ENCODE measurements around the gene TMEM187.

The TMEM187 gene

GRCh38 chrX:154020536-154021115 lies 48.1 kb downstream of the TMEM187 start:
- TF ChIP-seq POLR2A (IDR thresholded peaks at IDR 0.05; ENCODE audit: low read depth, low read length) (no peak), POU2F2 (IDR thresholded peaks at IDR 0.05; ENCODE audit: low read depth, low read length) (no peak), POLR2AphosphoS5 (IDR thresholded peaks at IDR 0.05; ENCODE audit: low read depth, low read length) (no peak), PAX5 (IDR thresholded peaks at IDR 0.05; ENCODE audit: insufficient read depth, low read length, severe bottlenecking) (no peak), TAF1 (IDR thresholded peaks at IDR 0.05; ENCODE audit: low read depth, low read length) (no peak), SPI1 (IDR thresholded peaks at IDR 0.05; ENCODE audit: low read depth, low read length) (no peak)
- DNase-seq (ENCODE audit: insufficient read length, low spot score) (no peak), FAIRE-seq (peak; percentile 91)

- no peak for FAIRE-seq
- TF ChIP-seq SPI1 (IDR thresholded peaks at IDR 0.05; ENCODE audit: low read depth, low read length) (no peak), POLR2A (IDR thresholded peaks at IDR 0.05; ENCODE audit: low read depth, low read length) (no peak), TAF1 (IDR thresholded peaks at IDR 0.05; ENCODE audit: low read depth, low read length) (no peak), POU2F2 (IDR thresholded peaks at IDR 0.05; ENCODE audit: low read depth, low read length) (no peak), PAX5 (IDR thresholded peaks at IDR 0.05; ENCODE audit: insufficient read depth, low read length, severe bottlenecking) (no peak), POLR2AphosphoS5 (IDR thresholded peaks at IDR 0.05; ENCODE audit: low read depth, low read length) (no peak)
Observed at GRCh38 chrX:154021131-154021611, 48.6 kb downstream of the TMEM187 start.

GRCh38 chrX:154022108-154022507 lies 49.6 kb downstream of the TMEM187 start:
- DNase-seq (ENCODE audit: insufficient read length, low spot score) = no peak
- peak; percentile 72 for FAIRE-seq

More at GRCh38 chrX:154021131-154021611, 48.6 kb downstream of the TMEM187 start:
- no peak for DNase-seq (ENCODE audit: insufficient read length, low spot score)

GRCh38 chrX:154023276-154024000 lies 50.9 kb downstream of the TMEM187 start:
- FAIRE-seq (no peak), DNase-seq (ENCODE audit: insufficient read length, low spot score) (no peak)
- TF ChIP-seq TAF1 (IDR thresholded peaks at IDR 0.05; ENCODE audit: low read depth, low read length) (no peak), POLR2A (IDR thresholded peaks at IDR 0.05; ENCODE audit: low read depth, low read length) (no peak), PAX5 (IDR thresholded peaks at IDR 0.05; ENCODE audit: insufficient read depth, low read length, severe bottlenecking) (no peak), POLR2AphosphoS5 (IDR thresholded peaks at IDR 0.05; ENCODE audit: low read depth, low read length) (no peak)

More at GRCh38 chrX:154022108-154022507, 49.6 kb downstream of the TMEM187 start:
- TF ChIP-seq PAX5 (IDR thresholded peaks at IDR 0.05; ENCODE audit: insufficient read depth, low read length, severe bottlenecking) = no peak
- no peak for TF ChIP-seq POU2F2 (IDR thresholded peaks at IDR 0.05; ENCODE audit: low read depth, low read length)
- no peak for TF ChIP-seq POLR2AphosphoS5 (IDR thresholded peaks at IDR 0.05; ENCODE audit: low read depth, low read length)
- TF ChIP-seq POLR2A (IDR thresholded peaks at IDR 0.05; ENCODE audit: low read depth, low read length) = no peak
- TF ChIP-seq TAF1 (IDR thresholded peaks at IDR 0.05; ENCODE audit: low read depth, low read length) = no peak
- TF ChIP-seq SPI1 (IDR thresholded peaks at IDR 0.05; ENCODE audit: low read depth, low read length) = no peak

- FAIRE-seq (no peak), DNase-seq (ENCODE audit: insufficient read length, low spot score) (no peak)
- TF ChIP-seq SPI1 (IDR thresholded peaks at IDR 0.05; ENCODE audit: low read depth, low read length) (no peak), PAX5 (IDR thresholded peaks at IDR 0.05; ENCODE audit: insufficient read depth, low read length, severe bottlenecking) (no peak), POLR2AphosphoS5 (IDR thresholded peaks at IDR 0.05; ENCODE audit: low read depth, low read length) (no peak), POU2F2 (IDR thresholded peaks at IDR 0.05; ENCODE audit: low read depth, low read length) (no peak), POLR2A (IDR thresholded peaks at IDR 0.05; ENCODE audit: low read depth, low read length) (no peak), TAF1 (IDR thresholded peaks at IDR 0.05; ENCODE audit: low read depth, low read length) (no peak)
Observed at GRCh38 chrX:154024271-154024670, 51.7 kb downstream of the TMEM187 start.

GRCh38 chrX:154025230-154025629 lies 52.7 kb downstream of the TMEM187 start:
- TF ChIP-seq SPI1 (IDR thresholded peaks at IDR 0.05; ENCODE audit: low read depth, low read length) = no peak
- FAIRE-seq = no peak
- DNase-seq (ENCODE audit: insufficient read length, low spot score) = no peak

- DNase-seq (ENCODE audit: insufficient read length, low spot score) (no peak), FAIRE-seq (peak; percentile 5)
- TF ChIP-seq POLR2A (IDR thresholded peaks at IDR 0.05; ENCODE audit: low read depth, low read length) = no peak
- no peak for TF ChIP-seq TAF1 (IDR thresholded peaks at IDR 0.05; ENCODE audit: low read depth, low read length)
- no peak for TF ChIP-seq POU2F2 (IDR thresholded peaks at IDR 0.05; ENCODE audit: low read depth, low read length)
- TF ChIP-seq SPI1 (IDR thresholded peaks at IDR 0.05; ENCODE audit: low read depth, low read length) = no peak
- no peak for TF ChIP-seq POLR2AphosphoS5 (IDR thresholded peaks at IDR 0.05; ENCODE audit: low read depth, low read length)
- TF ChIP-seq PAX5 (IDR thresholded peaks at IDR 0.05; ENCODE audit: insufficient read depth, low read length, severe bottlenecking) = no peak
Observed at GRCh38 chrX:154026136-154027021, 53.8 kb downstream of the TMEM187 start.

GRCh38 chrX:154027022-154027402 lies 54.5 kb downstream of the TMEM187 start:
- DNase-seq (ENCODE audit: insufficient read length, low spot score) = no peak
- FAIRE-seq = no peak
- TF ChIP-seq PAX5 (IDR thresholded peaks at IDR 0.05; ENCODE audit: insufficient read depth, low read length, severe bottlenecking) (no peak), SPI1 (IDR thresholded peaks at IDR 0.05; ENCODE audit: low read depth, low read length) (no peak), TAF1 (IDR thresholded peaks at IDR 0.05; ENCODE audit: low read depth, low read length) (no peak), POLR2A (IDR thresholded peaks at IDR 0.05; ENCODE audit: low read depth, low read length) (no peak), POU2F2 (IDR thresholded peaks at IDR 0.05; ENCODE audit: low read depth, low read length) (no peak), POLR2AphosphoS5 (IDR thresholded peaks at IDR 0.05; ENCODE audit: low read depth, low read length) (no peak)

- TF ChIP-seq POU2F2 (IDR thresholded peaks at IDR 0.05; ENCODE audit: low read depth, low read length) (no peak), POLR2A (IDR thresholded peaks at IDR 0.05; ENCODE audit: low read depth, low read length) (no peak), POLR2AphosphoS5 (IDR thresholded peaks at IDR 0.05; ENCODE audit: low read depth, low read length) (no peak), PAX5 (IDR thresholded peaks at IDR 0.05; ENCODE audit: insufficient read depth, low read length, severe bottlenecking) (no peak), TAF1 (IDR thresholded peaks at IDR 0.05; ENCODE audit: low read depth, low read length) (no peak), SPI1 (IDR thresholded peaks at IDR 0.05; ENCODE audit: low read depth, low read length) (no peak)
- no peak for DNase-seq (ENCODE audit: insufficient read length, low spot score)
- FAIRE-seq = no peak
Observed at GRCh38 chrX:154027986-154028385, 55.4 kb downstream of the TMEM187 start.
